NCI-H1436 treated with DMSO at 0.1 percent for 48 hours (cell line): ENCODE data around the gene TLL2.
"Not testable (repeated sequence)": the region's sequence is repeated elsewhere in the genome, so short reads cannot be mapped to it uniquely, and the experiment has no call there.

Experiments
- DNase-seq: peaks from one replicate; lab custom pipeline; 2025; lab: John Stamatoyannopoulos, UW

The TLL2 gene

GRCh38 chr10:96513698-96514561 lies at the start of gene TLL2:
Gene TLL2 (minus strand): TSS chr10:96513926. CDS start chr10:96513685, 241 bp downstream.
- DNase-seq: peak; percentile 66

GRCh38 chr10:96560966-96561887 lies 47.5 kb upstream of the TLL2 start:
- no peak for DNase-seq

- DNase-seq: no peak
Observed at GRCh38 chr10:96560489-96560888, 46.8 kb upstream of the TLL2 start.

- no peak for DNase-seq
Observed at GRCh38 chr10:96556003-96556402, 42.3 kb upstream of the TLL2 start.

- DNase-seq: no peak
Observed at GRCh38 chr10:96555330-96555729, 41.6 kb upstream of the TLL2 start.

GRCh38 chr10:96548589-96548988 lies 34.9 kb upstream of the TLL2 start:
- no peak for DNase-seq

GRCh38 chr10:96545558-96545957 lies 31.8 kb upstream of the TLL2 start:
- DNase-seq: not testable (repeated sequence)

- no peak for DNase-seq
Observed at GRCh38 chr10:96541921-96542320, 28.2 kb upstream of the TLL2 start.

- DNase-seq: no peak
Observed at GRCh38 chr10:96540240-96540639, 26.5 kb upstream of the TLL2 start.

- DNase-seq: no peak
Observed at GRCh38 chr10:96538683-96539082, 25.0 kb upstream of the TLL2 start.

GRCh38 chr10:96536129-96536528 lies 22.4 kb upstream of the TLL2 start:
- DNase-seq: no peak

- DNase-seq: no peak
Observed at GRCh38 chr10:96532523-96532922, 18.8 kb upstream of the TLL2 start.

GRCh38 chr10:96529634-96530279 lies 16.0 kb upstream of the TLL2 start:
- no peak for DNase-seq

GRCh38 chr10:96524741-96525140 lies 11.0 kb upstream of the TLL2 start:
- DNase-seq: no peak

- no peak for DNase-seq
Observed at GRCh38 chr10:96517284-96517683, 3.6 kb upstream of the TLL2 start.

GRCh38 chr10:96516337-96516736 lies 2.6 kb upstream of the TLL2 start:
- DNase-seq: no peak

- DNase-seq: no peak
Observed at GRCh38 chr10:96513305-96513697, 425 bp downstream of the TLL2 start.

- DNase-seq: no peak
Observed at GRCh38 chr10:96512524-96513304, 1.0 kb downstream of the TLL2 start.

GRCh38 chr10:96511044-96511945 lies 2.4 kb downstream of the TLL2 start:
- no peak for DNase-seq

- DNase-seq: no peak
Observed at GRCh38 chr10:96509017-96509641, 4.6 kb downstream of the TLL2 start.
